A549 (cell line): ENCODE measurements around the gene BCL2L13.

ENCODE experiments used
- HOXA7 ChIP-seq: fragments of 250-450 bp; sonication (Bioruptor Pico); IDR thresholded peaks from 2 replicates; pipeline ENCODE4 v1.5.0; 2020; ENCODE audit warnings: mild to moderate bottlenecking, moderate library complexity
- MYC ChIP-seq: IDR thresholded peaks from 2 replicates; pipeline ENCODE4 v1.6.1; 2012; ENCODE audit warnings: mild to moderate bottlenecking, inconsistent platforms, low read length, improper control_type of control experiment, borderline replicate concordance
- POLR2A ChIP-seq: IDR thresholded peaks from 2 replicates; pipeline ENCODE4 v1.6.1; 2012; ENCODE audit warnings: mild to moderate bottlenecking, low read length
- RCOR1 ChIP-seq: fragments of 150-350 bp; IDR thresholded peaks from 2 replicates; pipeline ENCODE4 v1.6.1; 2014; ENCODE audit warnings: antibody characterized with exemption, low read length, low read depth
- ZFP36 ChIP-seq: fragments of 450-650 bp; IDR thresholded peaks from 2 replicates; pipeline ENCODE4 v1.6.1; 2014; ENCODE audit warnings: borderline replicate concordance; ENCODE audit not compliant: partially characterized antibody
- TF ChIP-seq, protein P1 (sequence below): fragments of >200 bp; sonication (Bioruptor Twin); formaldehyde crosslinking; IDR thresholded peaks from 3 replicates; pipeline ENCODE4 v1.5.1; 2016

DNA sequence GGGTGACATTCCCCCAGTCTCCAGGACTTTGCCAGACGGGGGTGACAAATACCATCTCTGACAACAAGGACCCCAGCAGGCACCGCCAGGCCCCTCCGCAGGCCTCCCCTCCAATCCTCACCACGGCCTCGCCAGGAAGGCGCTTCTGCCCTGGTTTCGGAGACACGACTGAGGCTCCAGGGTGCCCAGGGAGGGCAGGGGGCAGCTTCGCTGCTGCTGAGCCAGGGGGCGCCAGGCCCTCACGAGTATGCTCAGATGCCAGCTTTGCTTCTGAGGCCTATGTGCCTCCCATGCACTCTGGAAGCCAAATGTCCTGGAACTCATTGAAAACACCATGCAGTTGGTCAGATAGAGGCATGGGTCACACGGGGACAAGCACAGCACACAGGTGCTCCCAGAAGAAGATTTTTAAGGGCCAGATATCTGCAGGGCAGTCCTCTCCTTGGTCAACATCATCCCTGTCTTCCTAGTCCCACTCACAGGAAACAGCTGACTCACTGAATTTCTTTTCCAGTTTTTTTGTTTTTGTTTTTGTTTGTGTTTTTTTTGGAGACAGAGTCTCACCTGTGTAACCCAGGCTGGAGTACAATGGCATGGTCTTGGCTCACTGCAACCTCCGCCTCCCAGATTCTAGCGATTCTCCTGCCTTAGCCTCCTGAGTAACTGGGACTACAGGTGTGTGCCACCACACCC lies 115.8 kb downstream of the BCL2L13 start:
- TF ChIP-seq MYC (no peak), ZFP36 (no peak), HOXA7 (CRISPR knock-in tag) (no peak), RCOR1 (no peak), POLR2A (no peak)
- TF ChIP-seq, protein P1, sequence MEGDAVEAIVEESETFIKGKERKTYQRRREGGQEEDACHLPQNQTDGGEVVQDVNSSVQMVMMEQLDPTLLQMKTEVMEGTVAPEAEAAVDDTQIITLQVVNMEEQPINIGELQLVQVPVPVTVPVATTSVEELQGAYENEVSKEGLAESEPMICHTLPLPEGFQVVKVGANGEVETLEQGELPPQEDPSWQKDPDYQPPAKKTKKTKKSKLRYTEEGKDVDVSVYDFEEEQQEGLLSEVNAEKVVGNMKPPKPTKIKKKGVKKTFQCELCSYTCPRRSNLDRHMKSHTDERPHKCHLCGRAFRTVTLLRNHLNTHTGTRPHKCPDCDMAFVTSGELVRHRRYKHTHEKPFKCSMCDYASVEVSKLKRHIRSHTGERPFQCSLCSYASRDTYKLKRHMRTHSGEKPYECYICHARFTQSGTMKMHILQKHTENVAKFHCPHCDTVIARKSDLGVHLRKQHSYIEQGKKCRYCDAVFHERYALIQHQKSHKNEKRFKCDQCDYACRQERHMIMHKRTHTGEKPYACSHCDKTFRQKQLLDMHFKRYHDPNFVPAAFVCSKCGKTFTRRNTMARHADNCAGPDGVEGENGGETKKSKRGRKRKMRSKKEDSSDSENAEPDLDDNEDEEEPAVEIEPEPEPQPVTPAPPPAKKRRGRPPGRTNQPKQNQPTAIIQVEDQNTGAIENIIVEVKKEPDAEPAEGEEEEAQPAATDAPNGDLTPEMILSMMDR: no peak
